Measurements from ENCODE around the gene BICD1. TPM values are rescaled to one million over a fixed set of nuclear protein-coding genes. Genes with fewer than 3 reads are reported as not detected.

The BICD1 gene
- total RNA-seq, 6 experiments from 2014 or later, result 1.0 to 4.9 (median 2.1) TPM

- TF ChIP-seq, protein P1, sequence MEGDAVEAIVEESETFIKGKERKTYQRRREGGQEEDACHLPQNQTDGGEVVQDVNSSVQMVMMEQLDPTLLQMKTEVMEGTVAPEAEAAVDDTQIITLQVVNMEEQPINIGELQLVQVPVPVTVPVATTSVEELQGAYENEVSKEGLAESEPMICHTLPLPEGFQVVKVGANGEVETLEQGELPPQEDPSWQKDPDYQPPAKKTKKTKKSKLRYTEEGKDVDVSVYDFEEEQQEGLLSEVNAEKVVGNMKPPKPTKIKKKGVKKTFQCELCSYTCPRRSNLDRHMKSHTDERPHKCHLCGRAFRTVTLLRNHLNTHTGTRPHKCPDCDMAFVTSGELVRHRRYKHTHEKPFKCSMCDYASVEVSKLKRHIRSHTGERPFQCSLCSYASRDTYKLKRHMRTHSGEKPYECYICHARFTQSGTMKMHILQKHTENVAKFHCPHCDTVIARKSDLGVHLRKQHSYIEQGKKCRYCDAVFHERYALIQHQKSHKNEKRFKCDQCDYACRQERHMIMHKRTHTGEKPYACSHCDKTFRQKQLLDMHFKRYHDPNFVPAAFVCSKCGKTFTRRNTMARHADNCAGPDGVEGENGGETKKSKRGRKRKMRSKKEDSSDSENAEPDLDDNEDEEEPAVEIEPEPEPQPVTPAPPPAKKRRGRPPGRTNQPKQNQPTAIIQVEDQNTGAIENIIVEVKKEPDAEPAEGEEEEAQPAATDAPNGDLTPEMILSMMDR (IDR thresholded peaks at IDR 0.05), result no peak
- no peak for TF ChIP-seq POLR2A (IDR thresholded peaks at IDR 0.05)
- Histone ChIP-seq H3K36me3 (no peaks in the 10 kb centered on the region), H3K27ac (no peak overlapping the region), H3K4me1 (no peaks in the 10 kb centered on the region), H3K4me3 (no peak overlapping the region), H3K9me3 (no peaks in the 10 kb centered on the region), H3K27me3 (no peaks in the 10 kb centered on the region)
- ATAC-seq, result no peak
- intact Hi-C loops (cut with DNase I), result no loop called here
- 91% methylated on average over 4 of the region's 5 CpGs for WGBS (ENCODE audit: insufficient coverage, low coverage, low lambda C conversion rate, missing lambda C conversion rate)
- no peak for DNase-seq
Measured at GRCh38 chr12:32248441-32249140, 141.9 kb downstream of the BICD1 start.

DNA sequence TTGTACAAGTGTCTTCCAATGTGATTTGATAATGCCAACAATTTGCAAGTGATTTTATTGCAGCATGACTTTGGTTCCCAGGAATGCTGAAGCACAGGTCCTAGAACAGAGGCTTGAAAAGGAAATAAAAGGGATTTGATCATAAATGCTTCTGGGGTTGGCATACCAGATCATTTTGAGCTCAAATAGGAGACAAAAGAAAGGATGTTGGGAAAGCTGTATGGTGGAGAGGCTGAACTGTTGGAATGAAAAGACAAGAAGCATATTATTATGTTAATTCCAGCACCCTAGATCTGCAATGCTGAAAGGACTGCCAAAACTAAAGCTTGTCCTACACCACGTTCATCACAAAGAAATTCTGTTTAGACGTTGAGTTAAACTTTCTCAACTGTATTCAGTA is 143.1 kb downstream of the BICD1 start:
- Histone ChIP-seq H3K27ac (no peak overlapping the region), H3K4me3 (no peak overlapping the region), H3K27me3 (no peaks in the 10 kb centered on the region), H3K36me3 (no peaks in the 10 kb centered on the region), H3K9me3 (no peaks in the 10 kb centered on the region), H3K4me1 (no peaks in the 10 kb centered on the region)
- WGBS (ENCODE audit: insufficient coverage, low coverage, low lambda C conversion rate, missing lambda C conversion rate), result 45% methylated on average over 2 of the region's 2 CpGs
- no peak for TF ChIP-seq POLR2A (IDR thresholded peaks at IDR 0.05)
- TF ChIP-seq, protein P1 (IDR thresholded peaks at IDR 0.05), result no peak
- intact Hi-C loops (cut with DNase I), result no loop called here
- ATAC-seq (no peak), DNase-seq (no peak)

DNA sequence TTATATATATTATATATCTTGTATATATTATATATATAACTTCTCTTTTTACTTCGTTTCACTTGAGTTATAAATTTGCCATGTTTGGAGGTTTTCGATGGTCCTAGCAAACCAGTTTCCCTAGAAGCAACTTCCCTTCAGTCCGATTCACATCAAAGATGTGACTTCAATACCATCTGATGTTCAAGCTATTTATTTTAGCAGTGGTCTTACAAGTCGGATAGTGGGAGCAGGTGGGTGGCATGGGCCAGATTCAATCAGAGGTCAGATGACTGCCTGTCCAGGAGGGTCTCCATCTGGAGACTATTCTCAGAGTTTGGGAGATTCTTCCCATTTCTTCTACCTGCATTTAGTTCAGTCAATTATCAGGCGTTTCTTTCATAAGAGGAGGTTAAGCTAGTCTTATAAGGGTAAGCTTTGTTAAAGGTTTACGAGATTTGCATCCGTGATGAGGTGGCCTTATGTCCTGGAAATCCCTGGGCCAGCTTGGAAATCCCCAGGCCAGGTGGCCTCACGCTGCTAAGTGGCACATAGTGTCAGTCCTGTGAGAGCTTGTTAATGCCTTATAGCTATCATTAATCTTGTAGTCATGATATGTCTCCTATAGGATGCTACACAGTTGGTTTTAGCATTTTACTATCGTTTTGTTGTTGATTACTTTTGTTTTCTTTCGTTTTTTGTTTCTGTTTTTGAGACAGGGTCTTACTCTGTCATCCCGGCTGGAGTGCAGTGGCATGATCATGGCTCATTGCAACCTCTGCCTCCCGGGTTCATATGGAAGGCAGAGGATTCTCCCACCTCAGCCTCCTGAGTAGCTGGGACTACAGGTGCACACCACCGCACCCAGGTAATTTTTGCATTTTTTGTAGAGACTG is 145.8 kb downstream of the BICD1 start:
- ATAC-seq (no peak), DNase-seq (no peak)
- no peaks in the 10 kb centered on the region for H3K9me3 ChIP-seq
- intact Hi-C loops (cut with DNase I), result no loop called here
- TF ChIP-seq, protein P1 (IDR thresholded peaks at IDR 0.05), result no peak
- no peak for TF ChIP-seq POLR2A (IDR thresholded peaks at IDR 0.05)
- no peak overlapping the region for H3K4me3 ChIP-seq
- H3K36me3 ChIP-seq, result no peaks in the 10 kb centered on the region
- H3K27me3 ChIP-seq, result no peaks in the 10 kb centered on the region
- no peaks in the 10 kb centered on the region for H3K4me1 ChIP-seq
- 77% methylated on average over 11 of the region's 13 CpGs for WGBS (ENCODE audit: insufficient coverage, low coverage, low lambda C conversion rate, missing lambda C conversion rate)
- no peak overlapping the region for H3K27ac ChIP-seq

- intact Hi-C loops (cut with DNase I), result no loop called here
- Histone ChIP-seq H3K36me3 (no peaks in the 10 kb centered on the region), H3K4me1 (no peaks in the 10 kb centered on the region), H3K4me3 (no peak overlapping the region), H3K27me3 (no peaks in the 10 kb centered on the region), H3K9me3 (no peaks in the 10 kb centered on the region), H3K27ac (no peak overlapping the region)
- ATAC-seq, result no peak
- 73% methylated on average over 3 of the region's 3 CpGs for WGBS (ENCODE audit: insufficient coverage, low coverage, low lambda C conversion rate, missing lambda C conversion rate)
- TF ChIP-seq, protein P1 (IDR thresholded peaks at IDR 0.05), result no peak
- no peak for TF ChIP-seq POLR2A (IDR thresholded peaks at IDR 0.05)
- no peak for DNase-seq
Measured at GRCh38 chr12:32253154-32253790, 146.6 kb downstream of the BICD1 start.

Measured in right lobe of liver (tissue), 6 donors.